ENCODE results near the gene IFIT2. TPM values are rescaled to one million over a fixed set of nuclear protein-coding genes. Genes with fewer than 3 reads are reported as not detected.

The IFIT2 gene
- total and polyA plus RNA-seq, 4 donors = 4.8 to 5.5 (median 5.2) TPM

DNA sequence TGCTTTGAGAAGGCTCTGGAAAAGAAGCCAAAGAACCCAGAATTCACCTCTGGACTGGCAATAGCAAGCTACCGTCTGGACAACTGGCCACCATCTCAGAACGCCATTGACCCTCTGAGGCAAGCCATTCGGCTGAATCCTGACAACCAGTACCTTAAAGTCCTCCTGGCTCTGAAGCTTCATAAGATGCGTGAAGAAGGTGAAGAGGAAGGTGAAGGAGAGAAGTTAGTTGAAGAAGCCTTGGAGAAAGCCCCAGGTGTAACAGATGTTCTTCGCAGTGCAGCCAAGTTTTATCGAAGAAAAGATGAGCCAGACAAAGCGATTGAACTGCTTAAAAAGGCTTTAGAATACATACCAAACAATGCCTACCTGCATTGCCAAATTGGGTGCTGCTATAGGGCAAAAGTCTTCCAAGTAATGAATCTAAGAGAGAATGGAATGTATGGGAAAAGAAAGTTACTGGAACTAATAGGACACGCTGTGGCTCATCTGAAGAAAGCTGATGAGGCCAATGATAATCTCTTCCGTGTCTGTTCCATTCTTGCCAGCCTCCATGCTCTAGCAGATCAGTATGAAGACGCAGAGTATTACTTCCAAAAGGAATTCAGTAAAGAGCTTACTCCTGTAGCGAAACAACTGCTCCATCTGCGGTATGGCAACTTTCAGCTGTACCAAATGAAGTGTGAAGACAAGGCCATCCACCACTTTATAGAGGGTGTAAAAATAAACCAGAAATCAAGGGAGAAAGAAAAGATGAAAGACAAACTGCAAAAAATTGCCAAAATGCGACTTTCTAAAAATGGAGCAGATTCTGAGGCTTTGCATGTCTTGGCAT lies 4.8 kb downstream of the IFIT2 start:
- no peaks in the 10 kb centered on the region for H3K9me3 ChIP-seq (ENCODE audit: control insufficient read depth in 4 of 4, low read length in 3 of 4)
- H3K4me3 ChIP-seq (ENCODE audit: low read depth in 1 of 3, low read length in 3 of 3) = no peak overlapping the region
- no peaks in the 10 kb centered on the region for H3K27me3 ChIP-seq (ENCODE audit: control insufficient read depth in 4 of 4, insufficient read depth in 4 of 4, low read length in 3 of 4)
- no peak for DNase-seq (ENCODE audit: low spot score)
- no peak overlapping the region for H3K27ac ChIP-seq (ENCODE audit: low read depth in 1 of 2, low read length in 2 of 2)
- H3K36me3 ChIP-seq (ENCODE audit: control insufficient read depth in 4 of 4, insufficient read depth in 3 of 4, low read depth in 1 of 4, low read length in 3 of 4) = peaks cover 5 to 23% (median 19%) of the 10 kb centered on the region in 4 donors
- no peak for TF ChIP-seq SP1 (IDR thresholded peaks at IDR 0.05)
- TF ChIP-seq RXRA (IDR thresholded peaks at IDR 0.05) = no peak
- TF ChIP-seq, protein P1, sequence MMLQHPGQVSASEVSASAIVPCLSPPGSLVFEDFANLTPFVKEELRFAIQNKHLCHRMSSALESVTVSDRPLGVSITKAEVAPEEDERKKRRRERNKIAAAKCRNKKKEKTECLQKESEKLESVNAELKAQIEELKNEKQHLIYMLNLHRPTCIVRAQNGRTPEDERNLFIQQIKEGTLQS (IDR thresholded peaks at IDR 0.05) = no peak
- no peak for TF ChIP-seq GABPA (IDR thresholded peaks at IDR 0.05 in 1 of 2, conservative IDR thresholded peaks at IDR 0.05 in 1 of 2)
- TF ChIP-seq TAF1 (conservative IDR thresholded peaks at IDR 0.05) = no peak
- 95% methylated on average over 13 of the region's 13 CpGs for WGBS
- H3K4me1 ChIP-seq (ENCODE audit: control insufficient read depth in 4 of 4, insufficient read depth in 4 of 4, low read length in 3 of 4) = peaks cover 1 to 20% (median 17%) of the 10 kb centered on the region in 4 donors
- no peak overlapping the region for H3K9ac ChIP-seq (ENCODE audit: low read depth in 1 of 2, low read length in 2 of 2)

GRCh38 chr10:89307269-89307577 lies 5.4 kb downstream of the IFIT2 start:
- no peaks in the 10 kb centered on the region for H3K27me3 ChIP-seq (ENCODE audit: control insufficient read depth in 4 of 4, insufficient read depth in 4 of 4, low read length in 3 of 4)
- peaks cover 1 to 18% (median 17%) of the 10 kb centered on the region in 4 donors for H3K4me1 ChIP-seq (ENCODE audit: control insufficient read depth in 4 of 4, insufficient read depth in 4 of 4, low read length in 3 of 4)
- no peak overlapping the region for H3K27ac ChIP-seq (ENCODE audit: low read depth in 1 of 2, low read length in 2 of 2)
- H3K9me3 ChIP-seq (ENCODE audit: control insufficient read depth in 4 of 4, low read length in 3 of 4) = no peaks in the 10 kb centered on the region
- H3K36me3 ChIP-seq (ENCODE audit: control insufficient read depth in 4 of 4, insufficient read depth in 3 of 4, low read depth in 1 of 4, low read length in 3 of 4) = peaks cover 5 to 23% (median 19%) of the 10 kb centered on the region in 4 donors
- TF ChIP-seq HNF4G (IDR thresholded peaks at IDR 0.05) = no peak
- TF ChIP-seq, protein P2, sequence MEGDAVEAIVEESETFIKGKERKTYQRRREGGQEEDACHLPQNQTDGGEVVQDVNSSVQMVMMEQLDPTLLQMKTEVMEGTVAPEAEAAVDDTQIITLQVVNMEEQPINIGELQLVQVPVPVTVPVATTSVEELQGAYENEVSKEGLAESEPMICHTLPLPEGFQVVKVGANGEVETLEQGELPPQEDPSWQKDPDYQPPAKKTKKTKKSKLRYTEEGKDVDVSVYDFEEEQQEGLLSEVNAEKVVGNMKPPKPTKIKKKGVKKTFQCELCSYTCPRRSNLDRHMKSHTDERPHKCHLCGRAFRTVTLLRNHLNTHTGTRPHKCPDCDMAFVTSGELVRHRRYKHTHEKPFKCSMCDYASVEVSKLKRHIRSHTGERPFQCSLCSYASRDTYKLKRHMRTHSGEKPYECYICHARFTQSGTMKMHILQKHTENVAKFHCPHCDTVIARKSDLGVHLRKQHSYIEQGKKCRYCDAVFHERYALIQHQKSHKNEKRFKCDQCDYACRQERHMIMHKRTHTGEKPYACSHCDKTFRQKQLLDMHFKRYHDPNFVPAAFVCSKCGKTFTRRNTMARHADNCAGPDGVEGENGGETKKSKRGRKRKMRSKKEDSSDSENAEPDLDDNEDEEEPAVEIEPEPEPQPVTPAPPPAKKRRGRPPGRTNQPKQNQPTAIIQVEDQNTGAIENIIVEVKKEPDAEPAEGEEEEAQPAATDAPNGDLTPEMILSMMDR (IDR thresholded peaks at IDR 0.05; ENCODE audit: low read depth, low read length, missing input control) = no peak
- no peak for TF ChIP-seq HNF4A (conservative IDR thresholded peaks at IDR 0.05)
- TF ChIP-seq FOXA1 (IDR thresholded peaks at IDR 0.05) = no peak
- TF ChIP-seq, protein P3, sequence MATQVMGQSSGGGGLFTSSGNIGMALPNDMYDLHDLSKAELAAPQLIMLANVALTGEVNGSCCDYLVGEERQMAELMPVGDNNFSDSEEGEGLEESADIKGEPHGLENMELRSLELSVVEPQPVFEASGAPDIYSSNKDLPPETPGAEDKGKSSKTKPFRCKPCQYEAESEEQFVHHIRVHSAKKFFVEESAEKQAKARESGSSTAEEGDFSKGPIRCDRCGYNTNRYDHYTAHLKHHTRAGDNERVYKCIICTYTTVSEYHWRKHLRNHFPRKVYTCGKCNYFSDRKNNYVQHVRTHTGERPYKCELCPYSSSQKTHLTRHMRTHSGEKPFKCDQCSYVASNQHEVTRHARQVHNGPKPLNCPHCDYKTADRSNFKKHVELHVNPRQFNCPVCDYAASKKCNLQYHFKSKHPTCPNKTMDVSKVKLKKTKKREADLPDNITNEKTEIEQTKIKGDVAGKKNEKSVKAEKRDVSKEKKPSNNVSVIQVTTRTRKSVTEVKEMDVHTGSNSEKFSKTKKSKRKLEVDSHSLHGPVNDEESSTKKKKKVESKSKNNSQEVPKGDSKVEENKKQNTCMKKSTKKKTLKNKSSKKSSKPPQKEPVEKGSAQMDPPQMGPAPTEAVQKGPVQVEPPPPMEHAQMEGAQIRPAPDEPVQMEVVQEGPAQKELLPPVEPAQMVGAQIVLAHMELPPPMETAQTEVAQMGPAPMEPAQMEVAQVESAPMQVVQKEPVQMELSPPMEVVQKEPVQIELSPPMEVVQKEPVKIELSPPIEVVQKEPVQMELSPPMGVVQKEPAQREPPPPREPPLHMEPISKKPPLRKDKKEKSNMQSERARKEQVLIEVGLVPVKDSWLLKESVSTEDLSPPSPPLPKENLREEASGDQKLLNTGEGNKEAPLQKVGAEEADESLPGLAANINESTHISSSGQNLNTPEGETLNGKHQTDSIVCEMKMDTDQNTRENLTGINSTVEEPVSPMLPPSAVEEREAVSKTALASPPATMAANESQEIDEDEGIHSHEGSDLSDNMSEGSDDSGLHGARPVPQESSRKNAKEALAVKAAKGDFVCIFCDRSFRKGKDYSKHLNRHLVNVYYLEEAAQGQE (IDR thresholded peaks at IDR 0.05) = no peak
- TF ChIP-seq JUND (IDR thresholded peaks at IDR 0.05) = no peak
- TF ChIP-seq, protein P1 (IDR thresholded peaks at IDR 0.05) = no peak
- TF ChIP-seq YY1 (IDR thresholded peaks at IDR 0.05) = no peak
- no peak for TF ChIP-seq TAF1 (conservative IDR thresholded peaks at IDR 0.05)
- no peak overlapping the region for H3K9ac ChIP-seq (ENCODE audit: low read depth in 1 of 2, low read length in 2 of 2)
- H3K4me3 ChIP-seq (ENCODE audit: low read depth in 1 of 3, low read length in 3 of 3) = no peak overlapping the region
- no peak for DNase-seq (ENCODE audit: low spot score)

All from liver (tissue), 9 donors.